ENCODE measurements around the gene TMEM213. TPM values are rescaled to one million over a fixed set of nuclear protein-coding genes. Genes with fewer than 3 reads are reported as not detected.

The TMEM213 gene
- total RNA-seq, 1 experiment from 2014 or later: not detected

GRCh38 chr7:138842111-138842510 lies 44.3 kb downstream of the TMEM213 start:
- peak; percentile 82 for DNase-seq (ENCODE audit: low spot score)

GRCh38 chr7:138843632-138844580 lies 46.1 kb downstream of the TMEM213 start:
- no peak for DNase-seq (ENCODE audit: low spot score)

- no peak for DNase-seq (ENCODE audit: low spot score)
These were observed 47.9 kb downstream of the TMEM213 start for GRCh38 chr7:138845711-138846110.

- DNase-seq (ENCODE audit: low spot score): no peak
These were observed 50.5 kb downstream of the TMEM213 start for GRCh38 chr7:138848056-138848980.

- no peak for DNase-seq (ENCODE audit: low spot score)
These were observed 51.9 kb downstream of the TMEM213 start for GRCh38 chr7:138849701-138850100.

- no peak for DNase-seq (ENCODE audit: low spot score)
These were observed 54.7 kb downstream of the TMEM213 start for GRCh38 chr7:138852469-138852868.

- DNase-seq (ENCODE audit: low spot score): no peak
These were observed 55.7 kb downstream of the TMEM213 start for GRCh38 chr7:138853448-138853847.

GRCh38 chr7:138854115-138854645 lies 56.4 kb downstream of the TMEM213 start:
- DNase-seq (ENCODE audit: low spot score): peak; percentile 22

GRCh38 chr7:138857728-138858127 lies 59.9 kb downstream of the TMEM213 start:
- no peak for DNase-seq (ENCODE audit: low spot score)

GRCh38 chr7:138861051-138861450 lies 63.3 kb downstream of the TMEM213 start:
- DNase-seq (ENCODE audit: low spot score): no peak

- no peak for DNase-seq (ENCODE audit: low spot score)
These were observed 66.1 kb downstream of the TMEM213 start for GRCh38 chr7:138863931-138864330.

- peak; percentile 85 for DNase-seq (ENCODE audit: low spot score)
These were observed 66.9 kb downstream of the TMEM213 start for GRCh38 chr7:138864667-138865066.

- DNase-seq (ENCODE audit: low spot score): no peak
These were observed 68.0 kb downstream of the TMEM213 start for GRCh38 chr7:138865843-138866242.

- no peak for DNase-seq (ENCODE audit: low spot score)
These were observed 68.6 kb downstream of the TMEM213 start for GRCh38 chr7:138866353-138866752.

GRCh38 chr7:138867744-138868143 lies 70.0 kb downstream of the TMEM213 start:
- DNase-seq (ENCODE audit: low spot score): no peak

GRCh38 chr7:138868711-138869110 lies 70.9 kb downstream of the TMEM213 start:
- DNase-seq (ENCODE audit: low spot score): no peak

GRCh38 chr7:138869353-138869752 lies 71.6 kb downstream of the TMEM213 start:
- no peak for DNase-seq (ENCODE audit: low spot score)

- DNase-seq (ENCODE audit: low spot score): no peak
These were observed 73.4 kb downstream of the TMEM213 start for GRCh38 chr7:138871065-138871813.

GRCh38 chr7:138871814-138872090 lies 74.0 kb downstream of the TMEM213 start:
- DNase-seq (ENCODE audit: low spot score): no peak

- DNase-seq (ENCODE audit: low spot score): peak; percentile 58
These were observed 74.8 kb downstream of the TMEM213 start for GRCh38 chr7:138872576-138872975.

GRCh38 chr7:138873220-138873892 lies 75.6 kb downstream of the TMEM213 start:
- DNase-seq (ENCODE audit: low spot score): no peak

Measured in A172 (cell line).